GM12873 (cell line): ENCODE measurements around the gene OR2J2.

Experiments
- CTCF ChIP-seq: IDR thresholded peaks from 2 replicates; pipeline ENCODE4 v1.5.1; 2012; ENCODE audit warnings: low read depth, mild to moderate bottlenecking, moderate library complexity, low read length, control low read depth; ENCODE audit not compliant: insufficient read depth; ENCODE audit errors: missing control alignments

The OR2J2 gene

DNA sequence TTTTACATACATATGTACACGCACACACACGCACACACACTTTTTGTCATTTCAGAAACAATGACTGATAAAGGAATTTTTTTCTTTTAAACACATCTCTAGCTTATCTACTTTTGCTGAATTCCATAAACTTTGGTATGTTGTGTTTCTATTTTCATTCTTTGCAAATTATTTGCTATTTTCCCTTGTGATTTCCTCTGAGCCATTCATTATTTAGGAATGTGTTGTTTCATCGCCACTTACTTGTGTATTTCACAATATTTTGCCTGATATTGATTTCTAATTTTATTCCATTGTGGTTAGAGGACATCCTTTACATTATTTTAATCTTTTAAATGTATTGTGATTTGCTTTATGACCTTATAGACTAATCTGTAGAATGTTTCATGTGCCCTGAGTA, 23.6 kb upstream of the OR2J2 start:
- no peak for TF ChIP-seq CTCF

DNA sequence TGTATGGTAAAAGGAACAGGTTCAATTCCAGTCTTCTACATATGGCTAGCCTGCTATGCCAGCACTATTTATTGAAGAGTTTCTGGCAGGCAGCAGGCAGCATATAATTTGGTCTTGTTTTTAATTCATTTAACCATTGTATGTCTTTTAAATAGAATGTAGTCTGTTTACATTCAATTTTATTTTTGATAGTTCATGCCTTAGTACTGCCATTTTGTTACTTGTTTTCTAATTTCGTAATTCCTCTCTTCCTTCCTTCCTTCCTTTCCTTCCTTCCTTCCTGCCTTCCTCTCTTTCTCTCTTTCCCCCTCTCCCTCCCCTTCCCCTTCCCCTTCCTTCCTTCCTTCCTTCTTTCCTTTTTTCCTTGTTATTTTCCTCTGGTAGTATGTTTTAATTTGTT, 17.6 kb upstream of the OR2J2 start:
- no peak for TF ChIP-seq CTCF

GRCh38 chr6:29171736-29172135, 1.0 kb downstream of the OR2J2 start:
- no peak for TF ChIP-seq CTCF

GRCh38 chr6:29183594-29183993, 12.9 kb downstream of the OR2J2 start:
- no peak for TF ChIP-seq CTCF

DNA sequence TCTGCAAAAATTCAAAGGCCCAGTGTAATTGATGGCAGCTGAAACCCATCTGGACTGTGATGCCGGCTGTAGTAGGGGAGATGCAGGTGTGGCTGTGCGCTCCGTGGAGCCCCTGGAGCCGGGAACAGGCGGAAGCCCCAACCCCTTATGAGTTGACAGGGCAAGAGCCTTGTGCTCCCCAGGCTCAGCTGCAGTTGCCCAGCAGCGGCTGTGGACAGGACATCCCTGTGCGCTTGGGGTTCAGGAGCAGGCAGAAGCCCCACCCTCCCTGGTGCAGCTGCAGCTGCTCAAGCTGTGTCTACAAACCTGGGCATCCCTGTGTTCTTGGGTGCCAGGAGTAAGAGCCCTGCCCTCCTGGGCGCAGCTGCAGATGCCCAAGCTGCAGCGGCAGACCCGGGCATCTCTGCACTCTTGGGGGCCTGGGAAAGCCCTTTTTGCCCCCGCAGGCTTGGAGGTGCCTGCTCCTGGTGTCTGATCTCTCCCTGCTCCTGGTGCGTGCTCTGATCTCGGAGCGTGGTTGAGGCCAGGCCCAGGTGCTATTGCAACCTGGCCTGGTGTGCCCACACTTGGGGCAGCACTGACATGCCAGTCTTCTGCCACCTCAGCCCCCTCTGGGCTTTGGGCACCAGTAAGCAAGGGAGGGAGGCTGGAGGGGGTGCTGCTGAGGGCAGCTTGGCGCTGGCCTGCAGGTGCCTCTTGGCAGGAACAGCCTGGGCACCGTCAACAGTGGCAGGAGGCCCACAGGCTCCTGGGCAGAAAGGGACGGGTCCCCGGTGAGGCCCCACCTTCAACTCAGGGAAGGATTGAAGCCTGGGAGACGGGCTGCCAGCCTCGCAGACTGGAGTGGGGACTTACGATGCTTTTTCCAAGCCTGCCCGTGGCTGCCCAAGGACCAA, 30.3 kb downstream of the OR2J2 start:
- no peak for TF ChIP-seq CTCF

DNA sequence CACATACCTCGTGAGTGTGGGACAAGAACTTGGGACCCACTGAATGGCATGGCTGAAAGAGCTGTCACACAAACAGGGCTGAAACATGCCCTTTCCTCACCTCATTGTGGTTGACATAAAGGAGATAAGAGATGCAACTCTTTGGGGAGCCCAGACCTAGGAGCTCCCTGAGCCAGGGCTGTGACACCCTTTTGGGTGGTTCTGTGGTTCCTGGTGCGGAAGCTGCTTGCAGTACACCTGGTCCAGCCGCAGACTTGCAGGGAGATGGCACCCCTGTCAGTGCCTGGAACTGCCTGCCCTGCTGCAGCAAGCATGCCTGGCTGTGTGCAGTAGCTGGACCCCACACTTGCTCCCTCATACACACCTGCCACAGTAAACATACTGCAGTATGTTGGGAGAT, 31.3 kb downstream of the OR2J2 start:
- TF ChIP-seq CTCF, result no peak

DNA sequence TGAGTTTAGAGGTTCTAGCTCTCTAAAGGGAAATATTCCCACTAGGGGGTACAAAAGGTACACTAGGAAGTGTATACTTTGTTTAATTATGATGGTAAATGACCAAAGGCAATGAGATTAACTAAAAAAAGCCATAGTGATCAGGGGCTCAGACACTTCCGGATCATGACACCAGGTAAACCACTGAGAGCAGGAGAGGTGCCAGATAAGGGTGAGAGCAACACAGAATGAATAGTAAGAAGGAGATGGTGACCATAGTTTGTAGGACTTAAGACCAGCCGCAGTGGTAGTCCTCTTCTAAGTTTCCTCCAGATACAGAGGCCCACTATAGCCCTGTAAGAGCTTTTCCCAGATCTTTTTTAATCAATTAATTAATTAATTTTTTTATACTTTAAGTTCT, 40.8 kb downstream of the OR2J2 start:
- TF ChIP-seq CTCF, result no peak
